K562 treated with DMSO at 1 percent for 12 hours (cell line): ENCODE data around the gene EPYC. TPM values are rescaled to one million over a fixed set of nuclear protein-coding genes. Genes with fewer than 3 reads are reported as not detected.

Source experiments
- total RNA-seq: library from RNA; unstranded; fragments of 300-600 nt; gene quantifications from 2 replicates; pipeline ENCODE4 v1.2.3, GENCODE V29; 2022; ENCODE audit not compliant: insufficient read depth

The EPYC gene
- not detected in 2 replicates for total RNA-seq

GRCh38 chr12:91004872-91005271 is at the start of gene EPYC:
Gene EPYC (minus strand): TSS chr12:91004972. CDS start chr12:91002565, 2,407 bp downstream.

GRCh38 chr12:90954921-90955320 is 49.9 kb downstream of the EPYC start, which contains the start of gene CCER1:
Gene CCER1 (minus strand): TSS chr12:90955176. CDS start chr12:90954742, 434 bp downstream.

Other genes starting within 250 kb of the EPYC start
- not detected in 2 replicates for gene CCER1, start 49.8 kb downstream of the EPYC start, total RNA-seq
- not detected in 2 replicates for gene KERA, start 53.1 kb upstream of the EPYC start, total RNA-seq
- gene LUM, start 106.5 kb upstream of the EPYC start, total RNA-seq = not detected in 2 replicates
- 1.0 and 1.3 TPM in 2 replicates for gene DCN, start 177.8 kb upstream of the EPYC start, total RNA-seq